ENCODE results near the gene CTDNEP1.

CTDNEP1 gene

DNA sequence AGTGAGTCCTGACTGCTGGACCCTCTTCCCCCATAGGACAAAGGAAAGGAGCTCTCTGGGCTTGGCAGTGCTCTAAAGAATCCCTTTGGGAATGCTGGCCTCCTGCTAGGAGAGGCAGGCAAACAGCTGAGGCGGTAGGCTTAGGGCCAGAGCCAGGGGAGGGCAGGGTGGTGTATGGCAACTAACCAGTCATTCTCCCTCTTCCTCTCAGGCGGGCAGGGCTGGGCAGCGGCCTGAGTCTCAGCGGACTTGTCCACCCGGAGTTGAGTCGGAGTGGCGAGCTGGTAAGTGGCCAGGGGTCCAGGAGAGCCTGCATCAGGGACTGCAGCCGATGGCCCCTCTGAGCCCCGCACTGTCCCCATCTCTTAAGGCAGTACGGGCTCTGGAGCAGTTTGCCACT, 27.4 kb downstream of the CTDNEP1 start:
- H3K27ac ChIP-seq: peak overlapping the region; percentile 98
- TF ChIP-seq, protein P1, sequence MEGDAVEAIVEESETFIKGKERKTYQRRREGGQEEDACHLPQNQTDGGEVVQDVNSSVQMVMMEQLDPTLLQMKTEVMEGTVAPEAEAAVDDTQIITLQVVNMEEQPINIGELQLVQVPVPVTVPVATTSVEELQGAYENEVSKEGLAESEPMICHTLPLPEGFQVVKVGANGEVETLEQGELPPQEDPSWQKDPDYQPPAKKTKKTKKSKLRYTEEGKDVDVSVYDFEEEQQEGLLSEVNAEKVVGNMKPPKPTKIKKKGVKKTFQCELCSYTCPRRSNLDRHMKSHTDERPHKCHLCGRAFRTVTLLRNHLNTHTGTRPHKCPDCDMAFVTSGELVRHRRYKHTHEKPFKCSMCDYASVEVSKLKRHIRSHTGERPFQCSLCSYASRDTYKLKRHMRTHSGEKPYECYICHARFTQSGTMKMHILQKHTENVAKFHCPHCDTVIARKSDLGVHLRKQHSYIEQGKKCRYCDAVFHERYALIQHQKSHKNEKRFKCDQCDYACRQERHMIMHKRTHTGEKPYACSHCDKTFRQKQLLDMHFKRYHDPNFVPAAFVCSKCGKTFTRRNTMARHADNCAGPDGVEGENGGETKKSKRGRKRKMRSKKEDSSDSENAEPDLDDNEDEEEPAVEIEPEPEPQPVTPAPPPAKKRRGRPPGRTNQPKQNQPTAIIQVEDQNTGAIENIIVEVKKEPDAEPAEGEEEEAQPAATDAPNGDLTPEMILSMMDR (IDR thresholded peaks at IDR 0.05): no peak
- TF ChIP-seq ZFX (IDR thresholded peaks at IDR 0.05; ENCODE audit: borderline replicate concordance): no peak

DNA sequence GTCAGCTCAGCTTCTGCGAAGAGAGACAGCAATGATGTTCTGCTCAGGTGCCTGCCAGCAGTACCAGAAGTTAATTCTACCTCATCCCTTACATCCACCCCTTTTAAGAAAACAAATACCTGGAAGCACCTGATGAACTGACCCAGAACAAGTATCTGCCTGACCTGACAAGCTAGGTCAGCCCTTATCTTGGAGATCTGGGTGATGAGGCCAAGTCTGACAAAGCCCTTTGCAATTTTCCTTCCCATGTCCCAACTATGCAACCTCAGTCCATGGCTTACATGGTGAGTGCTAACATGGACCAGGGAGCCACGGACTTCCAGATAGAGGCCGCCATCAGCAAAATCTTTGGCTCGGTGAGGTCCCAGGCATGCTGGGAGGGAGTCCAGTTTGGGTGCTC, 28.2 kb downstream of the CTDNEP1 start:
- TF ChIP-seq, protein P1 (IDR thresholded peaks at IDR 0.05): no peak
- no peak for TF ChIP-seq ZFX (IDR thresholded peaks at IDR 0.05; ENCODE audit: borderline replicate concordance)
- H3K27ac ChIP-seq: peak overlapping the region; percentile 98

DNA sequence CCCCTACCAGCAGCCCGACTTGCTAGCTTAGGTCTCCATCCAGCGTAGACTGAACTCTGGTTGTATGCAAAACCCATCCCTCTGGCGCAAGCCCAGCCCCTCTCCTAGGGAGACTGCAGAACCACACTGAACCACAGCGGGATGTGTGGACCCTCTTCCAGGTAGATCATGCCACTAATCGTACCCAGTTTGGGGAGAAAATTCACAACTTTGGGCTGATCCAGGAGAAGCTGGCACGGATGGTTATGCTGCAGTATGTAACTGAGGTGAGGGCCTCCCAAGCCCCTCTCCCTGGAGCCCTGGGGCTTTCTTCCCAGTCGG, 28.6 kb downstream of the CTDNEP1 start:
- peak overlapping the region; percentile 98 for H3K27ac ChIP-seq
- no peak for TF ChIP-seq ZFX (IDR thresholded peaks at IDR 0.05; ENCODE audit: borderline replicate concordance)
- TF ChIP-seq, protein P1 (IDR thresholded peaks at IDR 0.05): no peak

DNA sequence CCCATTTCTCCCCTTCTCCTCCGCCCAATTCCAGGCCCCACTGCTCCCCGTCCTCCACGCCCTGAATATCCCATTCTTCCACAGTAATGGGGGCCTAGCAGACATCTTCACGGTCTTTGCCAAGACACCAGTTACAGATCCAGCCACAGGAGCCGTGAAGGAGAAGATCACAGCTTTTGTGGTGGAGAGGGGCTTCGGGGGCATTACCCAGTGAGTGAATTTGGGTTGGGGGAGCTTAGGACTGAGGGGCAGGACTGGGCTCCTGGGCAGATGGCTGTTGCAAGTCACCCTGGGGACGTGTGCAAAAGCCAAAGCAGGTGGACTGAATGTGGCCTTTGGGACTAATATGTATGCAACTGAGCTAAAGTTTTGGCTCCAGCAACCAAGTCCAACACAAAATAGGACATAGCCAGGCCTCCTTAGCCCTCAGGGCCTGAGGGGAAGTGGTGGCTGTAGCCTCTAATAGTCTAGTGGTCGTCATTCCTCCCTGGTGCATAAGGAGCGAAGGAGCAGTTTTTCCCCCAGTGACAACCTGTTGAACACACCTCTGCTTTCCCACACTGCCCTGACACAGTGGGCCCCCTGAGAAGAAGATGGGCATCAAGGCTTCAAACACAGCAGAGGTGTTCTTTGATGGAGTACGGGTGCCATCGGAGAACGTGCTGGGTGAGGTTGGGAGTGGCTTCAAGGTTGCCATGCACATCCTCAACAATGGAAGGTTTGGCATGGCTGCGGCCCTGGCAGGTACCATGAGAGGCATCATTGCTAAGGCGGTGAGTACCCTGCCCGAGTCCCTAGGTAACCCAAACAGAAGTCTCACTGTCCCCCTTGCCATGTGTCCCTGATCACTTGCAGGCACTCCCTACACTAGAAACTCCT, 29.2 kb downstream of the CTDNEP1 start:
- H3K27ac ChIP-seq: peak overlapping the region; percentile 98
- TF ChIP-seq, protein P1 (IDR thresholded peaks at IDR 0.05): no peak
- no peak for TF ChIP-seq ZFX (IDR thresholded peaks at IDR 0.05; ENCODE audit: borderline replicate concordance)

DNA sequence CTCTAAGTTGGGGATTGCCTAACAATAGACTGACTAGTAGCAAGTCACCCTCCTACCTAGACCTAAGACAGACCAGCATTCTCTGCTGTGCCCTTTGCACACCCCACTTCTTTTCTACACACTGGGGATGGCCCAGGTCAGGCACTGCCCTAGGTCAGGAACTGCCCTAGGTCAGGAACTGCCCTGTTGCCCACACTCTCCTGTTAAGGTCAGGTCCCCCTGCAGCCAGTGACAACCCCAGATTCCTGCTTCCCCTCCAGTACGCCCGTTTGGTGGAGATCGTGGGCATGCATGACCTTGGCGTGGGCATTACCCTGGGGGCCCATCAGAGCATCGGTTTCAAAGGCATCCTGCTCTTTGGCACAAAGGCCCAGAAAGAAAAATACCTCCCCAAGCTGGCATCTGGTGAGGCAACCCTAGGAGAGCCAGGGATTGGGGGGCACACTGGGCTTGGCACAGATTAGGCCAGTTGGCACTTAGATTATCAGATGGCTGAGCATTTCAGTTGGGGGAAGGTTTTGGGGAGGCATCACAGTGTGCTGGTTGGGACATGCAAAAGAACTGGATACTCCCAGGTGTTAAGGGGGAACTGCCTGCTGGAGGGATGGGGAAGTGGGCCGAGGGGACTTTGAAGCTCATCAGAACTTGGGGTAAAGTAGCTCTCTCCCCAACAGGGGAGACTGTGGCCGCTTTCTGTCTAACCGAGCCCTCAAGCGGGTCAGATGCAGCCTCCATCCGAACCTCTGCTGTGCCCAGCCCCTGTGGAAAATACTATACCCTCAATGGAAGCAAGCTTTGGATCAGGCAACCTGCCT, 30.0 kb downstream of the CTDNEP1 start:
- TF ChIP-seq, protein P1 (IDR thresholded peaks at IDR 0.05): no peak
- no peak for TF ChIP-seq ZFX (IDR thresholded peaks at IDR 0.05; ENCODE audit: borderline replicate concordance)
- peak overlapping the region; percentile 98 for H3K27ac ChIP-seq

DNA sequence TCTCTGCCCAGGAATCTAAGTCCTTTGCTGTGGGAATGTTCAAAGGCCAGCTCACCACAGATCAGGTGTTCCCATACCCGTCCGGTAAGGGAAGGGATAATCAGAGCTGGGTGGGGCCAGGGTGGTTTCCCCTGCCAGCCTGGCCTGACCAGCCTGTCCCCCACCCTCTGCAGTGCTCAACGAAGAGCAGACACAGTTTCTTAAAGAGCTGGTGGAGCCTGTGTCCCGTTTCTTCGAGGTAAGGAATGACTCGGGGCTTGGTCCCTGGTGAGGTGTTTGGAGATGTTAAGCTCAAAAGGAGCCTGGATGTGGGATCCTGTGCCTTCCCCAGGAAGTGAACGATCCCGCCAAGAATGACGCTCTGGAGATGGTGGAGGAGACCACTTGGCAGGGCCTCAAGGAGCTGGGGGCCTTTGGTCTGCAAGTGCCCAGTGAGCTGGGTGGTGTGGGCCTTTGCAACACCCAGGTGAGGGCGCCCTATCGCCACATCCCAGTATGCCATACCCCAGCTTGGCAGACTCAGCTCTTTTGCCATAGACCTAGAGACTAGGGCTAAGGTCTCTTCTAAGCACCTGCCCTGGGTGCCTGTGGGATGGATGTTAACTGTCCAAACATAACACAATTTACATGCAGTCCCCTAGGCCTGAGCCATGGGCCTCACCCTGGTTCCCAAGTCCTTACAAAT, 30.8 kb downstream of the CTDNEP1 start:
- no peak for TF ChIP-seq ZFX (IDR thresholded peaks at IDR 0.05; ENCODE audit: borderline replicate concordance)
- TF ChIP-seq, protein P1 (IDR thresholded peaks at IDR 0.05): peak; percentile 72
- peak overlapping the region; percentile 98 for H3K27ac ChIP-seq
